Stimulated activated CD8-positive, alpha-beta memory T cell treated with anti-CD3 and anti-CD28 coated beads, Interleukin-7, amount 100 ng/mL, for 24 hours (primary cell): ENCODE data around the gene VPS16.

Source experiments
- DNase-seq: peaks from one replicate; pipeline ENCODE4 v3.0.0-alpha.2; 2020; ENCODE audit warnings: low read depth

The VPS16 gene

DNA sequence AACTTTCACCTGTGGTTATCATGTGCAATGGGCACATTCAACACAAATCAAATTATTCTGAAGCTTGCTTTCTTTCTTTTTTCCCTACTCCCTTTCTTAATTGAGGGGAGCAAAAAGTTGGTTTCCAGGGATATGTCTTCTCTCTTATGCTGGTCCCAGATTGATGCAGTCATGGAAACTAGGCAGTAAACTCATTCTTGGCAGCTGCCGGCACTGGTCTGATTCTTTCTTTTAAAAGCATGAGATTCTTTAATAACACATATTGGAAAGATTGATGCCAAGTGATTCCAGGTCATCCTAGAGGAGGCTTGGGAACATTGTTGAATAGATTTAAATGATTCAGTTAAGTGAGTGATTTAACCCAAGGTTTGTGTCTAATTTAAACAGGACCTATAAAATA lies 61.7 kb downstream of the VPS16 start:
- no peak for DNase-seq

DNA sequence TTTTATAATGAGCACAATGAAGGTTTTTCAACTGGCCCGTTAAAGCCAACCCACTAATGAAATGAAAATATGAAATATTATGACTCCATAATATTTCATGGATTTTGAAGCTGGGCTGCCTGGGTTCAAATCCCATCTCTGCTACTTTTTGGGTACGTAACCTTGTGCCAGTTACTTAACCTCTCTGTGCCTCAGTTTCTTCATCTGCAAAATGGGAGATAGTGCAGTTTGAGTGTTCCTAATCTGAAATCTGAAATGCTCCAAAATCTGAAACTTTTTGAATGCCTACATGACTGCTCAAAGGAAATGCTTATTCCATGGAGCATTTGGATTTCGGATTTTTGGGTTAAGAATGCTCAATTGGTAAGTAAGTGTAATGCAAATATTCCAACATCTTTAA lies 62.3 kb downstream of the VPS16 start:
- no peak for DNase-seq

GRCh38 chr20:2903686-2904085 lies 63.1 kb downstream of the VPS16 start:
- no peak for DNase-seq

DNA sequence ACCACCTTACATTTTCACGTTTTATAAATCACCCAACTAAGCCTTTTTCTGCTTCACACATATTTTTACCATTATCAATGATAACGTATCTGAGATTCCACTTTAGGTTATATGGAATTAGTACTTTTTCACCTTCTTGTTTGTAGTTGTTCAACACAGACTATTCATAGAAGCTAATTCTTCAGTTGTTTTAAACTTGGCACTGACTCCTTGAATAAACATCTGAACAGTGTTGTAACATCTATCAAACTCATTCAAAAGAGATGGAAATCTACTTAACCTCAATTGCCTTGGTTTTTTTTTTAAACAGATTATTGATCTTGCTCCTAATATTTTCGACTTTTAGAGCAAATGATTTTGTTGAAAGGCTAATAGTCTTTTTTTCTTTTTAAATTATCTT lies 67.0 kb downstream of the VPS16 start:
- no peak for DNase-seq

- DNase-seq, result no peak
Measured at GRCh38 chr20:2909953-2910352, 69.4 kb downstream of the VPS16 start.

DNA sequence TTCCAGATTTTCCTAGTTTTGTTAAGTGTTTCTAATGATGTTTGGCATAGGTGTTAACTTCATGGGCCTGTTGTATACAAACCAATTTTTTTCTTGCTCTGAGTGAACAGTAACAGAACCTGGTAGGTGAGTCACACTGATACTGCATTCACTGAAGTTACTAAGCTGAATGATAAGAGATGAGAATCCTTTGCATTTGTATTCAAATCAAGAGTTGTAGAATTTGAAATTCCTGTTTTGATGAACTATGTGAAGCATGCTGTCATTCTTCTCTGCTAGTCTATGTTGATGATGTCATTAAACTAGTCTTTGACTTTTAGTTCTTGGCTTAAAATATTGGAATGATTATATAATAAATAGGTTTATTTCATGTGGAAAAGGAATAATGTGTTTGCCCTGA lies 70.7 kb downstream of the VPS16 start:
- no peak for DNase-seq

- DNase-seq, result no peak
Measured at GRCh38 chr20:2914160-2914559, 73.6 kb downstream of the VPS16 start.
